ENCODE measurements around the gene TTC7B.

GRCh38 chr14:90571149-90571947, 244.9 kb downstream of the TTC7B start:
- TF ChIP-seq SP1 (IDR thresholded peaks at IDR 0.05; ENCODE audit: low read depth, low read length) (no peak), SUZ12 (IDR thresholded peaks at IDR 0.05; ENCODE audit: unreplicated experiment) (no peak), MXI1 (IDR thresholded peaks at IDR 0.05; ENCODE audit: low read depth, low read length) (no peak), MAX (IDR thresholded peaks at IDR 0.05; ENCODE audit: low read depth, low read length) (no peak), CTCF (IDR thresholded peaks at IDR 0.05 in 2 of 3, conservative IDR thresholded peaks at IDR 0.05 in 1 of 3; ENCODE audit: control insufficient read depth in 2 of 3, extremely low read depth in 1 of 3, insufficient read depth in 1 of 3, low read depth in 3 of 3, low read length in 3 of 3) (no peak), HCFC1 (IDR thresholded peaks at IDR 0.05; ENCODE audit: low read length) (no peak), ZBED1 (IDR thresholded peaks at IDR 0.05; ENCODE audit: borderline replicate concordance) (no peak), BCL11A (IDR thresholded peaks at IDR 0.05; ENCODE audit: low read depth, low read length) (no peak), PKNOX1 (IDR thresholded peaks at IDR 0.05) (no peak), TARDBP (IDR thresholded peaks at IDR 0.05; ENCODE audit: borderline replicate concordance) (no peak), ATF2 (IDR thresholded peaks at IDR 0.05; ENCODE audit: low read length) (no peak), DPF2 (IDR thresholded peaks at IDR 0.05) (no peak), SIN3A (IDR thresholded peaks at IDR 0.05; ENCODE audit: low read depth, low read length) (no peak), BCLAF1 (IDR thresholded peaks at IDR 0.05) (no peak)
